Mucosa of rectum (tissue), 2 donors: ENCODE data around the gene SFRP2.

Experiments used
- H3K27ac ChIP-seq, 2 donors: one replicate each; pipeline ENCODE4 v1.7.0; 2013; ENCODE audit warnings: inconsistent platforms in 2 of 2, low read depth in 2 of 2, low read length in 2 of 2
- H3K27me3 ChIP-seq, 2 donors: one replicate each; pipeline ENCODE4 v1.7.0; 2013; ENCODE audit warnings: low read length in 2 of 2; ENCODE audit not compliant: control insufficient read depth in 2 of 2, insufficient read depth in 2 of 2
- H3K36me3 ChIP-seq, 2 donors: one replicate each; pipeline ENCODE4 v1.7.0; 2013; ENCODE audit warnings: low read length in 2 of 2; ENCODE audit not compliant: control insufficient read depth in 2 of 2, insufficient read depth in 2 of 2
- H3K4me1 ChIP-seq, 2 donors: one replicate each; pipeline ENCODE4 v1.7.0; 2013; ENCODE audit warnings: low read length in 2 of 2, mild to moderate bottlenecking in 1 of 2; ENCODE audit not compliant: control insufficient read depth in 2 of 2, insufficient read depth in 2 of 2
- H3K4me3 ChIP-seq, 2 donors: one replicate each; pipeline ENCODE4 v1.7.0; 2013; ENCODE audit warnings: low read length in 2 of 2
- H3K9ac ChIP-seq, 2 donors: one replicate each; pipeline ENCODE4 v1.7.0; 2013; ENCODE audit warnings: low read length in 2 of 2, low read depth in 1 of 2, mild to moderate bottlenecking in 1 of 2
- H3K9me3 ChIP-seq, 2 donors: one replicate each; pipeline ENCODE4 v1.7.0; 2013; ENCODE audit warnings: low read length in 2 of 2; ENCODE audit not compliant: control insufficient read depth in 2 of 2
- donor health status: healthy.
- donor health status: Normal muscosa, but diverticular disease.

The SFRP2 gene

DNA sequence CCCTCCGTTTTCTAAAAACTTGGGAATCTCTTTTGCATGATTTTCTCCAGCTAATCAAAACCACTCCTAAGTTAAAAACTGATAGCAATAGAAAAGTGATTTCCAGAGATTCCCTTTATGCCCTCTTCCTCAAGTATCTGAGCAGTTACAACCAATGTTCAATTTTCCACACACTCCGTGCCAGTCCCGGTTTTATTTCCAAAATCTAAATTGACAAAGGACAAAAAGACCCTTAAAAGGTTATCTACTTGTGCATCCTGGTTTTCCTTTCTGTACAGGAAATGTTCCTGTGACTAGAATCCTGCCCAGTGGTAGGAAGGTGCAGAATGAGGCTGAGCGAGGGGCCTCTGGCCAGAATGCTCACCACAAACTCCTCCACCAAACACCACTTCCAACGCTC, 1.3 kb downstream of the SFRP2 start:
- H3K4me3 ChIP-seq = no peak overlapping the region
- peaks cover 50 to 63% of the 10 kb centered on the region in 2 donors for H3K27me3 ChIP-seq
- no peaks in the 10 kb centered on the region for H3K9me3 ChIP-seq
- H3K9ac ChIP-seq = no peak overlapping the region
- H3K27ac ChIP-seq = no peak overlapping the region
- H3K36me3 ChIP-seq = no peaks in the 10 kb centered on the region
- H3K4me1 ChIP-seq = peaks cover 0 to 13% of the 10 kb centered on the region in 2 donors

DNA sequence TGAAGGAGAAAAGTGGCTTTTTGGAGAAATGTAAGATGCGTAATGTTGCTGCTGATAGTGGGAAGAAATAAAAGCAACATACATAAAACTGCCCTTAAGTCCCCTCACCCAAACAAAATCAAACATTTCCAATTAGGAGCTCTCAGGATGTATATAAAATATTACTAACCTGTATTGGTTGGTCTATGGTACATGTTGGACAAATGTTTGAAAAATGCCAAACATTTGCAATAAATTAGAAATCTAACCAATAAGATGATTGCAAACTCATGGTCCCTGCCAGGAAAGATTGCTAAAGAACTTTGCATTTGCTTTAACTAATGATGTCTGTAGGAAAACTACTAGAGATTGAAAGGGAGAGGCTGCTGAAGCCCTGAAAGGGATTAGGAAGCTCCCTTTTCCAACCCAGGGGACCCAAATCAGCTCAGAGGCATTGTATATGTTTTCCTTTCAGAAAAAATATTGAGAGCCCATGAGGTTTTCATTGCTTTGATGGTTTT, 1.8 kb downstream of the SFRP2 start:
- no peak overlapping the region for H3K9ac ChIP-seq
- no peak overlapping the region for H3K4me3 ChIP-seq
- H3K9me3 ChIP-seq = no peaks in the 10 kb centered on the region
- H3K36me3 ChIP-seq = no peaks in the 10 kb centered on the region
- no peak overlapping the region for H3K27ac ChIP-seq
- H3K27me3 ChIP-seq = peaks cover 45 to 58% of the 10 kb centered on the region in 2 donors
- H3K4me1 ChIP-seq = peaks cover 0 to 9% of the 10 kb centered on the region in 2 donors

DNA sequence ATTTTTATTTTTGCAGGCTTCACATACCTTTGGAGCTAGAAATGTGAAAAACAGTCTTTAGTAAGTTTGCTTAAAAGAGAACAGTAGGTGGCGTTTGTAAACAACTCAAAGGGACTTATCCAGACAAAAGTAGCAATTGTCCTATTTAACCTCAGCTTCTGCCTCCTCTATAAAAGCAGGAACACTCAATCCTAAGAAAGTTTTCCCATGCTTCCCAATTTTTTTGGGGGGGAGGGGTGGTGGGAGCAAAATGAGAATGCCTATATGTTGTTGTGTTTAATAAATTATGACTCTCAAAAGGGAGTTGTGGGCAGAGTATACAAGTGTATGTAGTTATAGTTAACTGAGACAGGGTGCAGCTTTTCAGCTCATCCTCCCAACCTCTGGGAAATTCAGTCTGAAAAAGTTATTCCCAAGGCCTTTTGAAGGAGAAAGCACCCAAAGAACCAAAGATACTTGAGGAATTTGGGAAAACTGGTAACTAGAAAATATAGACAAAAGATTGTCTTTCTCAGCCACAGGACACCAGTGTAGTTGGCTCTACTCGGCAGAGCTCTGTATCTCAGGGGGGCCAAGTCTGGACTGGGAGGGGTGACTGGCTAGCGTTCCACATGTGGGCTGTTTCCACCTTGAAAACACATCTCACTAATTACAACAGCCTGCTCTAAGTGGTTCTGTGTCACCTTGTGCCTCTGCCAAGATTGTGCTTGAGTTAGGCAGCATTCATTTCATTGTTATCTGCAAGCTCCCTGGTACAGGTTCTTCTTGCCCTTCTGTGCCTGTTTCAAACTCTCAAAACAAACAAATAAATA, 2.8 kb downstream of the SFRP2 start:
- Histone ChIP-seq H3K9me3 (no peaks in the 10 kb centered on the region), H3K27me3 (peaks cover 35 to 55% of the 10 kb centered on the region in 2 donors), H3K36me3 (no peaks in the 10 kb centered on the region), H3K9ac (no peak overlapping the region), H3K27ac (no peak overlapping the region), H3K4me3 (no peak overlapping the region), H3K4me1 (peaks cover 0 to 2% of the 10 kb centered on the region in 2 donors)

DNA sequence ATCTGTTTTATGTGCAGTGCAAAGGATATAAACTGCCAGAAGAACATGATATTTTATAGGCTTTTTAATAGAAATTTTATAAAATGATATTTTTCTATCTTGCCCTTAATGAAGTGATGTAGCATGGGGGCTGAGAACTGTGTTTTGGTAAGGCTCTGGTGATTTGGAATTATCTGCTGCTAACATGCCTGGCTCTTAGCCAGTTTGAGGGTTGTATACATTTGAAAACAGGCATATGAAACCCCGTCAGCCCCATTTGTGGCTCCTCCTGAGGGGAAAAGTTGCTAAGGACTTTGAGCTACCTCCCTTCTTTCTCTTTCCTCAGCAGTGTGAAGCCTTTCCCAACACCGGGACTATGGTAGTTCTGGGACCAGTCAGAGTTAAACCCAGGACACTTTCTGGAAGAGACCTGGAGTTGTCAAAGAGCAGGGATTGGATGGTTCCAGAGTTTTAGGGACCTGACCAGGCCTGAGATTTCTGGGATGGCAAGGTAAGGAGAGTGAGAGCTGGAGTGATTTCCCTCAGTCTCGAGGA, 4.7 kb downstream of the SFRP2 start:
- no peak overlapping the region for H3K4me3 ChIP-seq
- no peaks in the 10 kb centered on the region for H3K9me3 ChIP-seq
- no peak overlapping the region for H3K9ac ChIP-seq
- no peaks in the 10 kb centered on the region for H3K4me1 ChIP-seq
- peaks cover 19 to 43% of the 10 kb centered on the region in 2 donors for H3K27me3 ChIP-seq
- no peaks in the 10 kb centered on the region for H3K36me3 ChIP-seq
- no peak overlapping the region for H3K27ac ChIP-seq

DNA sequence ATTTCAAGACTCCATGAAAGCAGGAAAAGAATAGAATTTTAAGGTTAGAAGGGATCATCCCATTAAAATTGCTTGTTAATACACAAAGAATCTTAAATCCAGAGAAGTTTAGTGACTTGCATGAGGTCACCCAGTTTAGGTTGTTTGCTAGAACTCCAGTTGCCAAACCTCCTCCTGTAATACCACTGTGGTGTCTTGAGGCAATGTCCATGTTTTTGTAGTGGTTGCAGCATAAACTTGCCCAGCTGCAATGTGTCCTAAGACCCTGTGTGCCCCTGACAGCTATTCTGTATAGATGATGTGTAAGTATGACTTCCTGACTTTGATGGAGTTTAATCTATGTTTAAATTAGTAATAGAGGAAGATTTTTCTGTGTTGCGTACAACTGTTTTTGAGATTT, 6.3 kb downstream of the SFRP2 start:
- H3K9me3 ChIP-seq = peaks cover 0 to 3% of the 10 kb centered on the region in 2 donors
- peaks cover 10 to 28% of the 10 kb centered on the region in 2 donors for H3K27me3 ChIP-seq
- H3K9ac ChIP-seq = no peak overlapping the region
- no peaks in the 10 kb centered on the region for H3K36me3 ChIP-seq
- no peaks in the 10 kb centered on the region for H3K4me1 ChIP-seq
- H3K27ac ChIP-seq = no peak overlapping the region
- no peak overlapping the region for H3K4me3 ChIP-seq

DNA sequence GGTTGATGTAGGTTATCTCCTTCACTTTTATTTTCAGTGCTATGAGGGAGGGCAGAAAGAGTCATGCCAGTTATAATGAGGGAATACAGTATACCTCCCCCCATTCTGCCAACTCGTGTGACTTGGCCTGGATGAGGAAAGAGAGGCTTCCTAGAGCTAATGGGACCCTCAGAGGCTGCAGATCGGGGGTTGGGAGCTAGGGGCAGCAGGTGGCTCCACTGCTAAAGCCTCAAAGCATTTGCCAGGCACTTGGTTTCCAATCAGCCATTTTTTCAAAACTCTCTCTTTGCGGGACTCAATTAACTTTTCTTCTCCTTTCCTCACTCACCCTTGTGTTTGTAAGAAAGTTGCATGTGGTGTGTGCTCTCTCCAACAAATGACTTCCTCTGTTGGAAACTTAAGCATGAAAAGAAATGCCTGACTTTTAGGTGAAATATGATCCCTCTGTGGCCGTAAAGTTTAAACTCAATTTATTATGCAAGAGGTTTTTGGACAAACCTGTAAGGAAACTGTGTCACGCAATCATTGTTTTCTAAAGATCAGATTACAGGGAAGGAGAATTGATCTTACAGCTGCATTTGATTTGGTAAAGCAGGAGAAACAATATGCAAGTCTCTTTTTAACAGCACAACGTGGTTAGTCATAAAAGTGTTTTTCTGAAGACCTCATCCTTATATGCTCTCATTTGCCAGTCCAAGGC, 7.0 kb downstream of the SFRP2 start:
- peaks cover 4 to 24% of the 10 kb centered on the region in 2 donors for H3K27me3 ChIP-seq
- H3K9ac ChIP-seq = no peak overlapping the region
- no peaks in the 10 kb centered on the region for H3K4me1 ChIP-seq
- H3K9me3 ChIP-seq = peaks cover 0 to 3% of the 10 kb centered on the region in 2 donors
- H3K4me3 ChIP-seq = no peak overlapping the region
- no peak overlapping the region for H3K27ac ChIP-seq
- H3K36me3 ChIP-seq = no peaks in the 10 kb centered on the region

DNA sequence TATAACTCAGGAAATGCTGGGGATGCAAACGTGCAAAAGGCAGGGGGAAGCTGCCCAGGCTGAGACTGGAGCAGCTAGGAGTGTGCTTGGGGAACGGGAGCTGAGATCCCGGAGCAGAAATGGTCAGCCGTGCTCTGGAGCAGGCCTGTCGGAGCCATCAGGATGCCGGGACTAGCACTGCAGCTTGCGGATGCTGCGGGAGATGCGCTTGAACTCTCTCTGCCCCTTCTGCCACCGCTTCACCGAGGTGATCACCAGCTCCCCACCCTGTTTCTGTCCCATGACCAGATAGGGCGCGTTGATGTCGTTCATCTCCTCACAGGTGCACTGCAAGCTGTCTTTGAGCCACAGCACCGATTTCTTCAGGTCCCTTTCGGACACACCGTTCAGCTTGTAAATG, 7.6 kb downstream of the SFRP2 start:
- H3K4me3 ChIP-seq = no peak overlapping the region
- no peak overlapping the region for H3K27ac ChIP-seq
- peaks cover 0 to 3% of the 10 kb centered on the region in 2 donors for H3K9me3 ChIP-seq
- H3K36me3 ChIP-seq = no peaks in the 10 kb centered on the region
- H3K4me1 ChIP-seq = no peaks in the 10 kb centered on the region
- no peak overlapping the region for H3K9ac ChIP-seq
- peaks cover 3 to 24% of the 10 kb centered on the region in 2 donors for H3K27me3 ChIP-seq

DNA sequence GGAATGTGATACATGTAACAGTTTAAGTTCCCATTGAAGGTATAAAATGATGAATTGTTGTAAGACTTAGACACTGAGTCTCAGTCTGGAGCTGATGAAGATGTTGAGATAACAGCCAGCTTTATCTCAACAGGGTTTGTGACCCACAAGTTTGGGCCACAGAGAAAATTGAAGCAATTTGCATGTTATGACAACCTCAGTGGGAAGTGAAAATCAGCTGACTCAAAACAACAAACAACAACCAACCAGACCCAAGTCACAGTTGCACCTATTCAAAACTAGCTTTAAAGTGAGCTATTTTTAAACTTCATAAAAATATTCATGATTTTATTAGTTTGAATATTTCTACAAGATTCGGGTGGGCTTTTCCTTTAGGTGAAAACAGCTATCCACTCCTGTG, 8.0 kb downstream of the SFRP2 start:
- Histone ChIP-seq H3K27ac (no peak overlapping the region), H3K4me1 (no peaks in the 10 kb centered on the region), H3K27me3 (peaks cover 3 to 24% of the 10 kb centered on the region in 2 donors), H3K36me3 (no peaks in the 10 kb centered on the region), H3K4me3 (no peak overlapping the region), H3K9me3 (peaks cover 0 to 3% of the 10 kb centered on the region in 2 donors), H3K9ac (no peak overlapping the region)

DNA sequence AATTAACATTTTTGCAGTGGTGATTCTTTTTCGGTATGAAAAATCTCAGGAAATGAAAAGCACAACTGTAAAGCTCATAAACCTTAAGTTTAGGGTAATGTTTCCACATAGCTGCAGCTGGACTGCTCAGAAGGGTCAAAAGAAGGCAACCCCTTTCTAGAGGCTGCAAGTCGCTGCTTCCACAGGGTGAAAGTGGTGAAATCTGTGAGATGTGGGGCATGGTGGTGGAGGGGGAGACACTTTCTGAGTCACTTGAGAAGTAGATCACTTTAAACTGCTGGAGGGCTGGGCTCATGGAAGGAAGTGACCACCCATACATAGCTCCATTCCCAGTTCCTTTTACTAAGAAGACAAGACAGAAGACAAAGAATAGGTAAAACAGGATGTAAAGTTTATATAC, 8.7 kb downstream of the SFRP2 start:
- peaks cover 0 to 3% of the 10 kb centered on the region in 2 donors for H3K9me3 ChIP-seq
- no peak overlapping the region for H3K9ac ChIP-seq
- H3K36me3 ChIP-seq = no peaks in the 10 kb centered on the region
- no peak overlapping the region for H3K4me3 ChIP-seq
- H3K27ac ChIP-seq = no peak overlapping the region
- H3K27me3 ChIP-seq = peaks cover 3 to 24% of the 10 kb centered on the region in 2 donors
- H3K4me1 ChIP-seq = no peaks in the 10 kb centered on the region

DNA sequence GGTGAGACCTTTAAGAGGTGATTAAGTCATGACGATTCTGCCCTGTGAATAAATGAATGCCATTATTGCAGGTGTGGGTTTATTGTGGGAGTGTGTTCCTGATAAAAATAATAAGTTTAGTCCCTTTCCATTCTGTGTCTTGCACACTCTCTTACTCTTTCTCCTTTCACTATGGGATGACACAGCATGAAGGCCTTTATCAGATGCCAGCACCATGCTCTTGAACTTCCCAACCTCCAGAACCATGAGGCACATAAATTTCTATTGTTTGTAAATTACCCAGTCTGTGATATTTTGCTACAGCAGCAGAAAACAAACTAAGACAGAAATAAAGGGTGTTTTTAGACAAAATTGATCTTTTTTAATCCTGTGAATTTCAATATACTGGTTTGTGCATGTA, 10.5 kb downstream of the SFRP2 start:
- H3K4me3 ChIP-seq = no peak overlapping the region
- no peak overlapping the region for H3K27ac ChIP-seq
- peaks cover 0 to 14% of the 10 kb centered on the region in 2 donors for H3K27me3 ChIP-seq
- H3K36me3 ChIP-seq = no peaks in the 10 kb centered on the region
- H3K9ac ChIP-seq = no peak overlapping the region
- H3K9me3 ChIP-seq = peaks cover 0 to 3% of the 10 kb centered on the region in 2 donors
- H3K4me1 ChIP-seq = no peaks in the 10 kb centered on the region
